ENCODE data around the gene PREX1.
"Not testable (repeated sequence)": the region's sequence is repeated elsewhere in the genome, so short reads cannot be mapped to it uniquely, and the experiment has no call there.

Gene PREX1, protein sequence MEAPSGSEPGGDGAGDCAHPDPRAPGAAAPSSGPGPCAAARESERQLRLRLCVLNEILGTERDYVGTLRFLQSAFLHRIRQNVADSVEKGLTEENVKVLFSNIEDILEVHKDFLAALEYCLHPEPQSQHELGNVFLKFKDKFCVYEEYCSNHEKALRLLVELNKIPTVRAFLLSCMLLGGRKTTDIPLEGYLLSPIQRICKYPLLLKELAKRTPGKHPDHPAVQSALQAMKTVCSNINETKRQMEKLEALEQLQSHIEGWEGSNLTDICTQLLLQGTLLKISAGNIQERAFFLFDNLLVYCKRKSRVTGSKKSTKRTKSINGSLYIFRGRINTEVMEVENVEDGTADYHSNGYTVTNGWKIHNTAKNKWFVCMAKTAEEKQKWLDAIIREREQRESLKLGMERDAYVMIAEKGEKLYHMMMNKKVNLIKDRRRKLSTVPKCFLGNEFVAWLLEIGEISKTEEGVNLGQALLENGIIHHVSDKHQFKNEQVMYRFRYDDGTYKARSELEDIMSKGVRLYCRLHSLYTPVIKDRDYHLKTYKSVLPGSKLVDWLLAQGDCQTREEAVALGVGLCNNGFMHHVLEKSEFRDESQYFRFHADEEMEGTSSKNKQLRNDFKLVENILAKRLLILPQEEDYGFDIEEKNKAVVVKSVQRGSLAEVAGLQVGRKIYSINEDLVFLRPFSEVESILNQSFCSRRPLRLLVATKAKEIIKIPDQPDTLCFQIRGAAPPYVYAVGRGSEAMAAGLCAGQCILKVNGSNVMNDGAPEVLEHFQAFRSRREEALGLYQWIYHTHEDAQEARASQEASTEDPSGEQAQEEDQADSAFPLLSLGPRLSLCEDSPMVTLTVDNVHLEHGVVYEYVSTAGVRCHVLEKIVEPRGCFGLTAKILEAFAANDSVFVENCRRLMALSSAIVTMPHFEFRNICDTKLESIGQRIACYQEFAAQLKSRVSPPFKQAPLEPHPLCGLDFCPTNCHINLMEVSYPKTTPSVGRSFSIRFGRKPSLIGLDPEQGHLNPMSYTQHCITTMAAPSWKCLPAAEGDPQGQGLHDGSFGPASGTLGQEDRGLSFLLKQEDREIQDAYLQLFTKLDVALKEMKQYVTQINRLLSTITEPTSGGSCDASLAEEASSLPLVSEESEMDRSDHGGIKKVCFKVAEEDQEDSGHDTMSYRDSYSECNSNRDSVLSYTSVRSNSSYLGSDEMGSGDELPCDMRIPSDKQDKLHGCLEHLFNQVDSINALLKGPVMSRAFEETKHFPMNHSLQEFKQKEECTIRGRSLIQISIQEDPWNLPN (N-terminal part only)

DNA sequence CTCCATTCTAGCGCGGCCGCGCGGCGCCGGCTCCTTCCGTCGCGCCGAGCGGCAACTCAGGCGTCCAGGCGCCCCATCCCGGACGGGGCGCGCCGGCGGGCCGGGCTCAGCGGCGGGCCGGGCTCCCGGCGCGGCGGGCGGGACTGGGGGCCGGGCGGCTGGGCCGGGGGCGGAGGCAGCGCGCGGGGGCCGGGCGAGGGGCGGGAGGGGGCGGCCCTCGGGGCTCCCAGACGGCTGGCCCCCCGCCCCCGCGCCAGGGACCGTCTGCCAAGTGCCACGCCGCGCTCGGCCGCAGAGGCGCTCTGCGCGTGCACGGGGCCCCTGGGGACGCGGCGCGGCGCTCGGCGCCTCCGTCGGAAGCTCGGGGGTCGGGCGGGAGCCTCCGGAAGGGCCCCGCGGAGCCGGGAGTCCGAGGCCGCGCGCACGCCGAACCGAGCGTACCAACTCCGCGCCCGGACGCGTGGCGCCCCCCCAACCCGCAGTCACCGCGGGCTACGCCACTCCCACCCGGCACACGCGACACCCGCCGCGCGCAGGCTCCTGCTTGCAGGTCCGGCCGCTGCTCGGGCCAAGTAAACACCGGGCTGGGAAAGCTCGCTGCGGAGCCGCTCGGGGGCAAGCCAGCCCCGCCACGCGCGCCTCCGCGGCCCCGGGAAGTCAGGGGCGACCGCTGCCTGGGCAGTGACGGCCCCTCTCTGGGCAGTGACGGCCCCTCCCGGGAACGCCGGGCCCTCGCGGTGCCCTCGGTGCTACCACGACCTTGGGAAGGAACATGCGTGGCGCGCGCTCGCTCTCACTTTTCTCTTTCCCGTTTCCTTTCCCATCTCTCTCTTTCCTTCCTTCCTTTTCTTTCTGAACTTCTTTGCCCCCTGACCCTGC, at the start of gene PREX1:
Gene PREX1 (minus strand): TSS at position 145 of the 879 bp plus-strand sequence. CDS start 139 bp downstream, at position 6.
- DNase-seq = peak; percentile 92

- DNase-seq = no peak
Observed at GRCh38 chr20:48877304-48877703, 49.5 kb upstream of the PREX1 start.

- DNase-seq = no peak
Observed at GRCh38 chr20:48875914-48876240, 48.1 kb upstream of the PREX1 start.

DNA sequence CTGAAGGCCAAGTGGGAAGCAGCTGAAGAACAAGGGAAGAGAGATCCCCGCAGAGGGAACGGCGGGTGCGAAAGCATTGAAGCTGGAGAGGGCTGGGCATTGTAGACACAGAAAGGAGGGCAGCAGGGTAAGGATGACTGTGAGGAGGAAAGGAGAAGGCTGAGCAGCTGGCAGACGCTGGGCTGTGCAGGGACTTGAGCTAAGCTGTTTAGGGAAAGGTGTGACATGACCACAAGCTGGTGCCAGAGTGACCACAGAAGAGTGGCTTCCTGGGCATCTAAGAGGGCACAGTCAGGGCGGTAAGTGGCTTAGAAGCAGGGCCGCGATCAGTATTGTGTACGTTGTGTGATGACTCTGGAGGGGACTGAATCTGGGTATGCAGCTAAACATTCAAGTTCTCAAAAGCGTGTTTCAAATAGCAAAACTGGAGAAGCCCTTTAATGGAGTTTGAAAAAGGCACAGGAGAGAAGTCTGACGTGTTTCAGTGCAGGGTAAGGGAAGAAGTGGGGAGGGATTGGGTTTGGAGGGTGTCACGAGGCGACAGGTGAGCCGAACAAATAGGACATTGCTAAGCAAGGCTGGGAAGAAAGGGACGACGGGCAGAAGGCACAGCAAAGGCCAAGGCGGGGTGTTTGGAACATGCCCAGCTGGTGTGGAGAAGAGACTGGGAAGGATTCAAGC, 47.6 kb upstream of the PREX1 start:
- no peak for DNase-seq

DNA sequence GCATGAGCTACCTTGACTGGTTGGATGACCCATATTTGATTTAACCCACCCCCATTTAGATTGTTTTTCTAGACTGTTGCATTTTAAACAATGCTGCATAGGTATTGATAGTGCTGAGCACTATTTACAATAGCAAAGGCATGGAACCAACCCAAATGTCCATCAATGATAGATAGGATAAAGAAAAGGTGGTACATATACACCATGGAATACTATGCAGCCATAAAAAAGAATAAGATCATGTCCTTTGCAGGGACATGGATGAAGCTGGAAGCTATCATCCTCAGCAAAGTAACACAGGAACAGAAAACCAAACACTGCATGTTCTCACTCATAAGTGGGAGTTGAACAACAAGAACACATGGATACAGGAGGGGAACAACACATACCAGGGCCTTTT, 41.6 kb upstream of the PREX1 start:
- DNase-seq = not testable (repeated sequence)

DNA sequence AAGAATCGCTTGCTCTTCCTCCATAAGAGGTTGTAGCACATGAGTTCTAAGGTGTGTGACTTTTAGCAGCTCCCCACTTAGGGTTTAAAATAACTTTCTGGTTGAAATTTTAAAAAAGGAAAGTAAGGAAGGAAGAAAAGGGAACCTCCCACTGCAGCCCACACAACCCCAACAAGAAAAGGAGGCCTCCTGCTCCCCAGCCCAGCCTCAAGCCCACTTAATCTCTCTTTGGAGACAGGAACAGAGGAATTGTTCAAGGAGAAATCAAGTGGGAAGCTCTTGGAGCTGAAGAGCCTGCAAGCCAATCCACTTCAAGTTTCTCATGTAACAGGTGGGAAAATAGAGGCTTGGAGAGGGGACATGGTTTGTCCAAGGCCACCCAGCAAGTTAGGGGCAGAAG, 39.1 kb upstream of the PREX1 start:
- DNase-seq = no peak

DNA sequence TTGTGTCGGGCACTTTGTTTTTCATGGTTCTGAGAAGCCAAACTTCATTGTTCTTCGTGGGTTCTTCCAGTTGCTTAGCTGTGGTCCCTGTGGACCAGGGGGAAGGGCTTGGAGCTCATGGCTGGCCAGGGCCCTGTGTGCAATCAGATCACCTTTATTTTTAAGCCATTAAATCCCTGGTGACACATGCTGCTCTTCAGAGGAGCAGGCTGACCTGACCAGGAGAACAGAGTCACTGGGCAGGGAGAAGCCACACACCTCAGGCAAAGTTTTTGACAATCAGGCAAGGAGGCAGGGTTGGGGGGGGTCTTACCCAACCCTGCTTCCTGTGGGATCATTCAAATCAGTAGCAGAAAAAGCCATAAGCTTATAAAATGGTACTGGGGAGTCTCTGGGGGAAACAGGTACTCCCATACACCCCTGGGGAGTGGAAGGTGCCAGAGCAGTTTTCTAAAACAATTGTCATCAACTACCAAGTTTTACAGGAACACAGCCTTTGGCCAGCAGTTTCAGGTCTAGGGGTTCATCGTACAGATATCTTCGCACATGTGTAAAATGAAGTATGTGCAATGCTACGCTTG, 37.0 kb upstream of the PREX1 start:
- DNase-seq = no peak

DNA sequence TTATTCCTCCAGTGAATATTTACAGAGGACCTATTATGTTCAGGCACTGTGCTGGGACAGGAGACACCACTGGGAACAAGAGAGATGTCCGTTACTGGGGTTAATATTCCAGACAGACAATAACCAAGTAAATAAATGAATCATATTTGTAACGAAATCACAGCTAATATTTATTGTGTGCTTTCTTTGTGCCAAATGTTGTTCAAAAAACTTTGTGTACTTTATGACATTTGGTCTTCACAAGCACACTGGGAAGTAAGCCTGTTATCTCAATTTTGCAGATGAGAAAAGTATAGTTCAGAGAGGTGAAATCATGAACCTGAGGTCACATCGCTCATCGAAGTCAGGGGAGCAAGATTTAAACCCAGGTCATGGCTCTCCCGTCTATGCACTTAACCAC, 36.5 kb upstream of the PREX1 start:
- DNase-seq = no peak

- no peak for DNase-seq
Observed at GRCh38 chr20:48862279-48862678, 34.5 kb upstream of the PREX1 start.

DNA sequence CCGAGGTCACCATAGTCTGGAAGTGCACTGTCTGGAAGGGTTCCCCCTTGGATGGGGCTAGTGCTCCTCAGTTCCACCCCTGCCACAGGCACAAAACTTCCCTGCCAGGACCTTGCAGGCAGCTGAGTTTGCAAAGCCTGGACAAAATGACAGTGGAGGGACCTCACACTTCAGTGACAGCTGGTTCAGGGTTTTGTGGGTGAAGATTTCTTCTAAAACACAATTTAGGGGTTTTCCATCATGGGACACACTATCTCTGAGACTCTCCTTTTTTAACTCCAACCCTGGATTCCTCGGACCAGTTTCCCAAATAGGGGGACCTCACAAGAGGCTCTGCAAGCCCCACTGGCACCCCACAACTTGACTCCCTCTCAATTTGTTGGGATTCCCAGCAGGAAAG, 33.6 kb upstream of the PREX1 start:
- DNase-seq = no peak

DNA sequence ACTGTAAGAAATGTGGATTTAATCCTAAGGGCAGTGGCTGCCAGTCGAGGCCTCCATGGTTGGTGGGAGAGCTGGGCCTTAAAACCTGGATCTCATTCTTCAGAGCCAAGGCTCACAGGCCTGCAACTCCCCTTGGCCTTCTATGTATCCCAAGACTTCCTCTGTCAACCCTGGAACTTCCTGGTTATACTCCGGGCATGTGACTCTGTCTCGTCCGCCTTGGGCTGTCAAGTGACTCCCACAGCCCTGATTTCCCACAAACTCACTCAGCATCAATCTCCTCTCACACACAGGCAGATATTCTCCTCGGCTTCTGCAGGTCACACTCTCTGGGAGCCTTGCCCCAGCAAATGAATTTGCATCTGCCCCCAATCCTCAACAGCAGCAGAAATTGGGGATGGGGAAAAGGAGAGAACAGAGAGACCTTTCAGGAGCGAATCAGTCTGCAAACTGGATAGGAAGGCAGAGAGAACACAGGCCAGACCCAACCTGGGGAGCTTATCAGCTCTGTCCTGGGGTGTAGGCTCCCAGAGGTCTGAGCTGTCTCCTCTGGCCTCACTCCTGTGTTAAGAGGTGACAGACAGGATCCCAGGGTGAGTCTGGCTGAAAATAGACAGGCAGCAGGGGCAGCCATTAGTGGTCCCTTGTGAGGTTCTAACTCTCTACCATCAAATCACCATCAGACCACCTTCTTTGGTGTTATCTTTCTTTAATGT, 30.4 kb upstream of the PREX1 start:
- no peak for DNase-seq

DNA sequence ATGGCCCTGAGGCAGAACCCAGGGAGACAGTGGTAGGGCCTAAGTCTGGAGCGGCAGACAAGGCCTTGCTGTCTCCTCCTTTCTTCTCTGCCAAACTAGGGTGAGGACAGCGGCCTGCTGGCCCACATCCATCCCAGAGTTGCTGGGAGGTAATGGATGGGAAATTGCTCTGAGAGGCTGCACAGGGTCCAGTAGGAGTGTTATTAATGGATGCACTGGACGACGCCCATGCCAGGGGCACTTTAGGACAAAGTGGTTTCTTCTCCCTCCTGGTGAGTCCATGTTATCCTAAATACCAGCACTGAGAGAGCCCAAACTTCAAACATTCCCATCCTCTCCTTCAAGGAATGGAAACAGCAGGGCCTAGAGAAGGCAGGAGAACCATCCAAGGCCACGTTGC, 28.3 kb upstream of the PREX1 start:
- DNase-seq = no peak

DNA sequence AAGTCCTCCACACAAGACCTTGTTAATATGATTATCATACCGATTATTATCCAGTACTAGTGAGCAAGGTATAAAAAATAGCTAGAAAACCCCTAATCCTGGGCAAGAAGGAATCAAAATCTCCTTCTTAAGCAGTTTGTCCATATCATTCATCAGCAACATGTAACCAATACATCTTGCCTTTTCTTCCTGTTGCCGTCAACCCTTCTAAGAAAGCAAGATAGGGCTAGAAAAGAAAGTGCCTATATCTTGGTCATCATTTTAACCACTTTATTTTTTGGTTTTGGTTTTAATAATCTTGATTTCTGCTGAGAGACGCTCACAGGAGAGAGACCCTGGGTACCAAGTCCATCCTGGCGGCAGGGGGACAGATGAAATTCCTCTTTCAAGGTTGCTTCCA, 27.2 kb upstream of the PREX1 start:
- no peak for DNase-seq

DNA sequence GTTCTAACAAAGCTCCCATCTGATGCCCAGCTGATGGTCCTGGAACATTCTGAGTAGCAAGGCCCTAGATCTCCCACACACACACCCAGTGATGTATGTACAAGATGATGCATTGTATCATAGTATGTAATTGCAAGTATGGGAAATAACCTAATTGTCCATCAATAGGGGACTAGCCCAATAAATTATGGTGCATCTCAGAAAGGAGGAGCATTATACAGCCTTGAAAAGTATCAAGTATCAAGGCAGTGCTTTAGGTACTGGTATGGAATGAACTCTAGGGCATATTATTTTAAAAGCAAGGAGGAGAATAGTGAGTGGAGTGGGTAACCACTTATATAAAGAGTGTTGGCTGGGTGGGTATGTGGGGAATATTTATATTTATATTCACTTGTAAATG, 24.8 kb upstream of the PREX1 start:
- no peak for DNase-seq

- DNase-seq = no peak
Observed at GRCh38 chr20:48851579-48851978, 23.8 kb upstream of the PREX1 start.

DNA sequence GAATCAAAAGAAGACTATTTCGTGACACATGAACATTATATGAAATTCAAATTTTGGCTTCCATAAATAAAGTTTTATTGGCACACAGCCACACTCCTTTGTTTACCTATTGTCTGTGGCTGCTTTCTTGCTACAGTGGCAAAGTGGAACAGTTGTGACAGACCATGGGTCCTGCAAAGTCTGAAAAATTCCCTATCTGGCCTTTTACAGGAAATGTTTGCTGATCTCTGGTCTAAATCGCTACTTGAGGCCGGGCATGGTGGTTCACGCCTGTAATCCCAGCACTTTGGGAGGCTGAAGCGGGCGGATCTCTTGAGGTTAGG, 23.1 kb upstream of the PREX1 start:
- DNase-seq = no peak

GRCh38 chr20:48850257-48850976, 22.6 kb upstream of the PREX1 start:
- DNase-seq = no peak

- DNase-seq = no peak
Observed at GRCh38 chr20:48849779-48850178, 22.0 kb upstream of the PREX1 start.

GRCh38 chr20:48849299-48849698, 21.5 kb upstream of the PREX1 start:
- no peak for DNase-seq

All from retina (tissue), 1 donor.